HEK293 (cell line): ENCODE results near the gene ACTR8.

Experiments
- EGR2 ChIP-seq: fragments of 450-650 bp; formaldehyde crosslinking; IDR thresholded peaks from 2 replicates; pipeline ENCODE4 v1.5.1; 2016; ENCODE audit warnings: low read depth, missing biosample characterization, missing genetic modification characterization
- KLF1 ChIP-seq: fragments of 450-650 bp; formaldehyde crosslinking; IDR thresholded peaks from 2 replicates; pipeline ENCODE4 v1.5.1; 2016; ENCODE audit warnings: missing biosample characterization, missing genetic modification characterization
- KLF9 ChIP-seq: fragments of 450-650 bp; formaldehyde crosslinking; IDR thresholded peaks from 2 replicates; pipeline ENCODE4 v1.5.1; 2016; ENCODE audit warnings: missing biosample characterization, missing genetic modification characterization, low read depth
- OSR2 ChIP-seq: fragments of 450-650 bp; formaldehyde crosslinking; IDR thresholded peaks from 2 replicates; pipeline ENCODE4 v1.5.1; 2016; ENCODE audit warnings: missing biosample characterization, missing genetic modification characterization
- OVOL3 ChIP-seq: fragments of 450-650 bp; formaldehyde crosslinking; IDR thresholded peaks from 2 replicates; pipeline ENCODE4 v1.5.1; 2016; ENCODE audit warnings: missing biosample characterization, missing genetic modification characterization
- PRDM10 ChIP-seq: fragments of 450-650 bp; formaldehyde crosslinking; IDR thresholded peaks from 2 replicates; pipeline ENCODE4 v1.5.1; 2016; ENCODE audit warnings: missing biosample characterization, missing genetic modification characterization
- PRDM4 ChIP-seq: fragments of 450-650 bp; formaldehyde crosslinking; IDR thresholded peaks from 2 replicates; pipeline ENCODE4 v1.5.1; 2017; ENCODE audit warnings: missing biosample characterization, missing genetic modification characterization
- SP3 ChIP-seq: fragments of 450-650 bp; formaldehyde crosslinking; IDR thresholded peaks from 2 replicates; pipeline ENCODE4 v1.5.1; 2016; ENCODE audit warnings: missing biosample characterization, missing genetic modification characterization
- TRIM28 ChIP-seq: IDR thresholded peaks from 2 replicates; pipeline ENCODE4 v1.6.1; 2011; ENCODE audit warnings: low read length, control low read depth, borderline replicate concordance
- YY1 ChIP-seq: fragments of 450-650 bp; formaldehyde crosslinking; IDR thresholded peaks from 2 replicates; pipeline ENCODE4 v1.5.1; 2018; ENCODE audit warnings: missing biosample characterization, missing genetic modification characterization
- ZBTB10 ChIP-seq: fragments of 450-650 bp; formaldehyde crosslinking; IDR thresholded peaks from 2 replicates; pipeline ENCODE4 v1.5.1; 2016; ENCODE audit warnings: missing biosample characterization, missing genetic modification characterization
- ZBTB11 ChIP-seq: fragments of 450-650 bp; formaldehyde crosslinking; conservative IDR thresholded peaks from 2 replicates; pipeline ENCODE4 v1.5.1; 2016; ENCODE audit warnings: low read depth, missing biosample characterization, missing genetic modification characterization
- ZBTB48 ChIP-seq: fragments of 450-650 bp; formaldehyde crosslinking; IDR thresholded peaks from 2 replicates; pipeline ENCODE4 v1.5.1; 2016; ENCODE audit warnings: missing biosample characterization, missing genetic modification characterization
- ZBTB8A ChIP-seq: fragments of 450-650 bp; formaldehyde crosslinking; IDR thresholded peaks from 2 replicates; pipeline ENCODE4 v1.5.1; 2016; ENCODE audit warnings: missing biosample characterization, missing genetic modification characterization
- ZNF138 ChIP-seq: fragments of 450-650 bp; formaldehyde crosslinking; IDR thresholded peaks from 2 replicates; pipeline ENCODE4 v1.5.1; 2016; ENCODE audit warnings: missing biosample characterization, missing genetic modification characterization, borderline replicate concordance
- ZNF148 ChIP-seq: fragments of 450-650 bp; formaldehyde crosslinking; IDR thresholded peaks from 2 replicates; pipeline ENCODE4 v1.5.0; 2017; ENCODE audit warnings: missing biosample characterization, missing genetic modification characterization, borderline replicate concordance
- ZNF223 ChIP-seq: fragments of 450-650 bp; formaldehyde crosslinking; IDR thresholded peaks from 2 replicates; pipeline ENCODE4 v1.5.1; 2016; ENCODE audit warnings: missing biosample characterization, missing genetic modification characterization
- ZNF362 ChIP-seq: fragments of 450-650 bp; formaldehyde crosslinking; IDR thresholded peaks from 2 replicates; pipeline ENCODE4 v1.5.1; 2016; ENCODE audit warnings: missing biosample characterization, missing genetic modification characterization
- ZNF394 ChIP-seq: fragments of 450-650 bp; formaldehyde crosslinking; IDR thresholded peaks from 2 replicates; pipeline ENCODE4 v1.5.1; 2016; ENCODE audit warnings: missing biosample characterization, missing genetic modification characterization, mild to moderate bottlenecking, moderate library complexity, borderline replicate concordance
- ZNF501 ChIP-seq: fragments of 450-650 bp; formaldehyde crosslinking; IDR thresholded peaks from 2 replicates; pipeline ENCODE4 v1.5.1; 2016; ENCODE audit warnings: missing biosample characterization, missing genetic modification characterization
- ZNF677 ChIP-seq: fragments of 450-650 bp; IDR thresholded peaks from 2 replicates; pipeline ENCODE4 v1.5.0; 2018; ENCODE audit warnings: missing biosample characterization, mild to moderate bottlenecking, missing genetic modification characterization, moderate library complexity
- ZXDB ChIP-seq: fragments of 450-650 bp; formaldehyde crosslinking; IDR thresholded peaks from 2 replicates; pipeline ENCODE4 v1.5.1; 2016; ENCODE audit warnings: missing biosample characterization, missing genetic modification characterization

Gene ACTR8

GRCh38 chr3:53891497-53892285 lies 9.7 kb upstream of the ACTR8 start, which contains the start of gene SELENOK (continued):
- TF ChIP-seq ZBTB10 (no peak), ZNF394 (tag by site-specific recombination) (peak; percentile 69), PRDM10 (tag by site-specific recombination) (peak; percentile 79), EGR2 (tag by site-specific recombination) (0 out of 2 replicates have a peak, but pooled peaks have one; percentile 39), ZNF138 (tag by site-specific recombination) (no peak), ZBTB8A (tag by site-specific recombination) (peak; percentile 98), OVOL3 (tag by site-specific recombination) (no peak), SP3 (tag by site-specific recombination) (peak; percentile 86), KLF1 (peak; percentile 26), OSR2 (tag by site-specific recombination) (peak; percentile 56), YY1 (no peak), ZXDB (tag by site-specific recombination) (0 out of 2 replicates have a peak, but pooled peaks have one; percentile 52), KLF9 (tag by site-specific recombination) (peak; percentile 24; the same call in 1 of the 2 replicates), ZNF677 (tag by site-specific recombination) (no peak), ZNF362 (tag by site-specific recombination) (no peak), ZBTB48 (tag by site-specific recombination) (peak; percentile 30; the same call in 1 of the 2 replicates), TRIM28 (0 out of 2 replicates have a peak, but pooled peaks have one; percentile 26), PRDM4 (tag by site-specific recombination) (peak; percentile 97), ZBTB11 (tag by site-specific recombination) (peak; percentile 96), ZNF501 (tag by site-specific recombination) (0 out of 2 replicates have a peak, but pooled peaks have one; percentile 38), ZNF148 (tag by site-specific recombination) (no peak), ZNF223 (tag by site-specific recombination) (no peak)
